WTC11 (cell line): Measurements from ENCODE around the gene ADRA1B. TPM values are rescaled to one million over a fixed set of nuclear protein-coding genes. Genes with fewer than 3 reads are reported as not detected.

ENCODE experiments used
- ATAC-seq: fragments of 200-7000 bp; cut with Tn5 transposase; 2 replicates; pipeline ENCODE4 v1.10.0; 2021; ENCODE audit warnings: mild to moderate bottlenecking, moderate library complexity
- CTCF ChIA-PET: fragments of 300-600 bp; sonication (Branson Sonifier 250); formaldehyde crosslinking; loops from one replicate; lab custom pipeline; 2021; ENCODE audit warnings: antibody characterized with exemption; lab: Charles Lee
- POLR2A ChIA-PET: fragments of 350-600 bp; sonication (Branson Sonifier 250); formaldehyde crosslinking; loops from one replicate; lab custom pipeline; 2021; ENCODE audit warnings: antibody characterized with exemption; lab: Charles Lee
- DNase-seq: peaks from one replicate; pipeline ENCODE4 v3.0.0; 2021; ENCODE audit warnings: low spot score
- H3K27ac Mint-ChIP-seq: 2 replicates; pipeline ENCODE4 v1.8.0; 2021; ENCODE audit warnings: mixed read lengths
- H3K27me3 Mint-ChIP-seq: 2 replicates; pipeline ENCODE4 v1.8.0; 2021; ENCODE audit warnings: low read depth, mild to moderate bottlenecking, moderate library complexity, mixed read lengths
- H3K36me3 Mint-ChIP-seq: 2 replicates; pipeline ENCODE4 v1.8.0; 2021; ENCODE audit warnings: mixed read lengths
- H3K4me1 Mint-ChIP-seq: 2 replicates; pipeline ENCODE4 v1.8.0; 2022; ENCODE audit warnings: mixed read lengths
- H3K4me3 Mint-ChIP-seq: 2 replicates; pipeline ENCODE4 v1.8.0; 2021; ENCODE audit warnings: mild to moderate bottlenecking, moderate library complexity, mixed read lengths
- H3K9me3 Mint-ChIP-seq: 2 replicates; pipeline ENCODE4 v1.8.0; 2021; ENCODE audit warnings: mixed read lengths
- AR ChIP-seq: fragments of 250-450 bp; sonication (Bioruptor Pico); IDR thresholded peaks from 2 replicates; pipeline ENCODE4 v1.9.0; 2021; ENCODE audit warnings: mild to moderate bottlenecking
- ARID4B ChIP-seq: sonication (generic); formaldehyde crosslinking; IDR thresholded peaks from 2 replicates; pipeline ENCODE4 v1.8.0; 2023; ENCODE audit warnings: missing genetic modification reagents, mild to moderate bottlenecking, borderline replicate concordance
- ATF2 ChIP-seq: sonication (generic); formaldehyde crosslinking; IDR thresholded peaks from 2 replicates; pipeline ENCODE4 v1.8.1; 2022; ENCODE audit warnings: low read depth, missing genetic modification reagents, borderline replicate concordance
- ATF6 ChIP-seq: sonication (generic); formaldehyde crosslinking; IDR thresholded peaks from 2 replicates; pipeline ENCODE4 v1.8.1; 2023; ENCODE audit warnings: mild to moderate bottlenecking, missing genetic modification reagents
- CDX4 ChIP-seq: fragments of 250-450 bp; sonication (Bioruptor Pico); IDR thresholded peaks from 2 replicates; pipeline ENCODE4 v1.9.0; 2021; ENCODE audit warnings: moderate library complexity, mild to moderate bottlenecking, inconsistent platforms, borderline replicate concordance
- CREM ChIP-seq: sonication (generic); formaldehyde crosslinking; IDR thresholded peaks from 2 replicates; pipeline ENCODE4 v1.8.1; 2022; ENCODE audit warnings: mild to moderate bottlenecking, missing genetic modification reagents, moderate library complexity
- E2F1 ChIP-seq: sonication (generic); formaldehyde crosslinking; IDR thresholded peaks from 2 replicates; pipeline ENCODE4 v1.8.0; 2022; ENCODE audit warnings: mild to moderate bottlenecking, missing genetic modification reagents
- EMX1 ChIP-seq: fragments of 250-450 bp; sonication (Bioruptor Pico); IDR thresholded peaks from 2 replicates; pipeline ENCODE4 v1.8.0; 2021; ENCODE audit warnings: mild to moderate bottlenecking
- FOXJ3 ChIP-seq: sonication (generic); formaldehyde crosslinking; IDR thresholded peaks from 2 replicates; pipeline ENCODE4 v1.9.0; 2021; ENCODE audit warnings: missing genetic modification reagents, mild to moderate bottlenecking, borderline replicate concordance
- FOXK1 ChIP-seq: sonication (generic); formaldehyde crosslinking; IDR thresholded peaks from 2 replicates; pipeline ENCODE4 v1.8.0; 2022; ENCODE audit warnings: mild to moderate bottlenecking, moderate library complexity, missing genetic modification reagents
- MAX ChIP-seq: sonication (generic); formaldehyde crosslinking; IDR thresholded peaks from 2 replicates; pipeline ENCODE4 v1.8.0; 2022; ENCODE audit warnings: mild to moderate bottlenecking, missing genetic modification reagents
- NFATC4 ChIP-seq: fragments of 250-450 bp; sonication (Bioruptor Pico); IDR thresholded peaks from 2 replicates; pipeline ENCODE4 v1.9.0; 2021; ENCODE audit warnings: mild to moderate bottlenecking
- OVOL2 ChIP-seq: fragments of 250-450 bp; sonication (Bioruptor Pico); IDR thresholded peaks from 2 replicates; pipeline ENCODE4 v1.9.0; 2021; ENCODE audit warnings: mild to moderate bottlenecking, borderline replicate concordance
- SMAD3 ChIP-seq: sonication (generic); formaldehyde crosslinking; IDR thresholded peaks from 2 replicates; pipeline ENCODE4 v1.8.0; 2022; ENCODE audit warnings: missing genetic modification reagents, mild to moderate bottlenecking, borderline replicate concordance
- TEAD1 ChIP-seq: sonication (generic); formaldehyde crosslinking; IDR thresholded peaks from 2 replicates; pipeline ENCODE4 v1.8.0; 2022; ENCODE audit warnings: mild to moderate bottlenecking, missing genetic modification reagents
- ZNF138 ChIP-seq: sonication (generic); formaldehyde crosslinking; conservative IDR thresholded peaks from 2 replicates; pipeline ENCODE4 v1.8.1; 2022; ENCODE audit warnings: mild to moderate bottlenecking, moderate library complexity, missing genetic modification reagents
- ZNF232 ChIP-seq: sonication (generic); formaldehyde crosslinking; IDR thresholded peaks from 2 replicates; pipeline ENCODE4 v1.8.0; 2022; ENCODE audit warnings: mild to moderate bottlenecking, missing genetic modification reagents
- ZNF512 ChIP-seq: sonication (generic); formaldehyde crosslinking; IDR thresholded peaks from 2 replicates; pipeline ENCODE4 v1.8.1; 2022; ENCODE audit warnings: missing genetic modification reagents, borderline replicate concordance
- total RNA-seq: library from RNA; stranded (reverse); gene quantifications from 3 replicates; pipeline ENCODE4 v1.2.3, GENCODE V29; 2021

The ADRA1B gene
- total RNA-seq, 1 experiment from 2014 or later, result 0.11 TPM

- Mint-ChIP-seq H3K27ac (no peak overlapping the region), H3K4me3 (no peak overlapping the region), H3K27me3 (no peaks in the 10 kb centered on the region), H3K9me3 (no peaks in the 10 kb centered on the region), H3K4me1 (peaks cover 23% of the 10 kb centered on the region), H3K36me3 (no peaks in the 10 kb centered on the region)
- TF ChIP-seq ATF6 (no peak), FOXK1 (CRISPR knock-in tag) (no peak), FOXJ3 (CRISPR knock-in tag) (no peak), NFATC4 (CRISPR knock-in tag) (no peak), ZNF512 (no peak), ZNF232 (CRISPR knock-in tag) (no peak), OVOL2 (CRISPR knock-in tag) (no peak), CDX4 (no peak), ARID4B (no peak), TEAD1 (CRISPR knock-in tag) (no peak), E2F1 (no peak), MAX (CRISPR knock-in tag) (no peak), ATF2 (no peak), ZNF138 (CRISPR knock-in tag) (no peak), SMAD3 (CRISPR knock-in tag) (no peak), EMX1 (no peak), AR (CRISPR knock-in tag) (no peak), CREM (CRISPR knock-in tag) (no peak)
- ATAC-seq, result no peak
- DNase-seq, result no peak
- ChIA-PET CTCF (interaction anchor here (0.9 kb wide), 1 partner anchor 391 kb away, joined by 7 read pairs; no protein-coding TSS in a partner anchor), POLR2A (interaction anchor here (0.9 kb wide), 1 partner anchor 29 kb away, joined by 4 read pairs; no protein-coding TSS in a partner anchor)
These were observed 9.3 kb upstream of the ADRA1B start for GRCh38 chr5:159906943-159907342.
